Mesenchymal stem cell (in vitro differentiated cells and primary cell): ENCODE measurements around the gene SIRPG.

Experiments used
- DNase-seq: peaks from one replicate; pipeline ENCODE4 v3.0.0-alpha.2; 2013
- H2AFZ ChIP-seq: one replicate; pipeline ENCODE4 v1.6.1; 2013; ENCODE audit warnings: low read depth, mild to moderate bottlenecking, control low read depth, inconsistent platforms, low read length, moderate library complexity
- H2AK5ac ChIP-seq: 2 replicates; pipeline ENCODE4 v1.6.1; 2013; ENCODE audit warnings: low read length, moderate library complexity, mild to moderate bottlenecking, inconsistent platforms; ENCODE audit not compliant: severe bottlenecking
- H2BK120ac ChIP-seq: one replicate; pipeline ENCODE4 v1.6.1; 2013; ENCODE audit warnings: low read depth, mild to moderate bottlenecking, inconsistent platforms, low read length, moderate library complexity
- H2BK12ac ChIP-seq, 2 experiments: one replicate each; pipeline ENCODE4 v1.6.1; 2013; ENCODE audit warnings: inconsistent platforms in 2 of 2, low read length in 2 of 2, mild to moderate bottlenecking in 2 of 2, moderate library complexity in 2 of 2, control low read depth in 1 of 2
- H2BK15ac ChIP-seq: one replicate; pipeline ENCODE4 v1.6.1; 2013; ENCODE audit warnings: mild to moderate bottlenecking, low read depth, inconsistent platforms; ENCODE audit not compliant: poor library complexity, severe bottlenecking
- H2BK5ac ChIP-seq: 2 replicates; pipeline ENCODE4 v1.6.1; 2013; ENCODE audit warnings: low read depth, mild to moderate bottlenecking, low read length, control low read depth, inconsistent platforms; ENCODE audit not compliant: poor library complexity, severe bottlenecking
- H3K14ac ChIP-seq, 2 experiments: one replicate each; pipeline ENCODE4 v1.6.1; 2013; ENCODE audit warnings: inconsistent platforms in 2 of 2, low read length in 2 of 2, control low read depth in 1 of 2, mild to moderate bottlenecking in 1 of 2, moderate library complexity in 1 of 2
- H3K18ac ChIP-seq, 2 experiments: one replicate each; pipeline ENCODE4 v1.6.1; 2013; ENCODE audit warnings: inconsistent platforms in 2 of 2, low read length in 2 of 2, control low read depth in 1 of 2, low read depth in 1 of 2, mild to moderate bottlenecking in 1 of 2
- H3K23ac ChIP-seq, 2 experiments: one replicate each; pipeline ENCODE4 v1.6.1; 2013; ENCODE audit warnings: inconsistent platforms in 2 of 2, low read length in 2 of 2, mild to moderate bottlenecking in 2 of 2, moderate library complexity in 2 of 2, control low read depth in 1 of 2
- H3K27ac ChIP-seq: 2 replicates; pipeline ENCODE4 v1.5.1; 2013; ENCODE audit warnings: mild to moderate bottlenecking, moderate library complexity, low read length, control low read depth, inconsistent platforms; ENCODE audit not compliant: poor library complexity, severe bottlenecking
- H3K27me3 ChIP-seq, 2 experiments: 2 replicates each; pipeline versions ENCODE4 v1.6.1 to v1.7.0; 2013; ENCODE audit warnings: low read length in 2 of 2, mild to moderate bottlenecking in 2 of 2, moderate library complexity in 2 of 2, control low read depth in 1 of 2, inconsistent platforms in 1 of 2; ENCODE audit not compliant: control insufficient read depth in 1 of 2, insufficient read depth in 1 of 2
- H3K36me3 ChIP-seq, 2 experiments: 2 replicates each; pipeline versions ENCODE4 v1.6.1 to v1.7.0; 2013; ENCODE audit warnings: low read length in 2 of 2, control low read depth in 1 of 2, inconsistent platforms in 1 of 2, low read depth in 1 of 2, mild to moderate bottlenecking in 1 of 2; ENCODE audit not compliant: insufficient read depth in 2 of 2, control insufficient read depth in 1 of 2
- H3K4ac ChIP-seq, 2 experiments: one replicate each; pipeline ENCODE4 v1.6.1; 2013; ENCODE audit warnings: inconsistent platforms in 2 of 2, low read length in 2 of 2, mild to moderate bottlenecking in 2 of 2, moderate library complexity in 2 of 2, control low read depth in 1 of 2, low read depth in 1 of 2
- H3K4me1 ChIP-seq: 2 replicates; pipeline ENCODE4 v1.6.1; 2013; ENCODE audit warnings: low read depth, low read length, control low read depth; ENCODE audit not compliant: control insufficient read depth, insufficient read depth
- H3K4me2 ChIP-seq: 2 replicates; pipeline ENCODE4 v1.6.1; 2013; ENCODE audit warnings: low read length, mild to moderate bottlenecking, inconsistent platforms; ENCODE audit not compliant: poor library complexity, severe bottlenecking
- H3K4me3 ChIP-seq, 2 experiments: 2 replicates each; pipeline versions ENCODE4 v1.5.1 to v1.7.0; 2013; ENCODE audit warnings: low read length in 2 of 2, mild to moderate bottlenecking in 2 of 2, control low read depth in 1 of 2, low read depth in 1 of 2; ENCODE audit not compliant: insufficient read depth in 1 of 2
- H3K79me1 ChIP-seq: replicated peaks from 2 replicates; pipeline ENCODE4 v1.6.1; 2013; ENCODE audit warnings: mild to moderate bottlenecking, control low read depth, low read length, inconsistent platforms; ENCODE audit not compliant: poor library complexity, severe bottlenecking
- H3K9ac ChIP-seq: 2 replicates; pipeline ENCODE4 v1.7.0; 2013; ENCODE audit warnings: mild to moderate bottlenecking, low read length, moderate library complexity
- H3K9me3 ChIP-seq: 2 replicates; pipeline ENCODE4 v1.7.0; 2013; ENCODE audit warnings: mild to moderate bottlenecking, low read length; ENCODE audit not compliant: control insufficient read depth
- H4K8ac ChIP-seq: one replicate; pipeline ENCODE4 v1.6.1; 2013; ENCODE audit warnings: inconsistent platforms, mild to moderate bottlenecking, low read length, moderate library complexity
- H4K91ac ChIP-seq: one replicate; pipeline ENCODE4 v1.6.1; 2013; ENCODE audit warnings: mild to moderate bottlenecking, low read length, inconsistent platforms
- WGBS: methylation state at CpG from one replicate; pipeline ENCODE4 v1.1.7; 2013; ENCODE audit warnings: mixed read lengths; 5-methylcytosine and 5-hydroxymethylcytosine counted together

The SIRPG gene

DNA sequence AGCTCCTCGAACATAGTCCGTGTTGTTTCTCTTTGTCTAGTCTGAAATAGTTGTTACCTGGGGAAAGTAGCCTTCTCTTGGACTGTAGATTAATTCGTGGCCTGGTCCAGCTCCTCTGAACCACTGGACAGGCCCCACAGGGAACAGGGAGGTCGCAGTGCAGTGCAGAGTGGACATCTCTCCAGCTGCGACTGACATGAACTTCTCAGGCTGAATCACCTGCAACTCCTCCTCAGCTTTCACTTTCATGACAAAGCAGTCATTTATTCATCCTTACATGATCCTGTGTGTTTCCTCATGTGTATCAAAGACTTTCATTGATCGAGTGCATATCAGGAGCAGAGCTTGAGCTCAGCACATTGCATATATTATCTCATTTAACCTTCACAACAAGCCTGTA is 19.1 kb upstream of the SIRPG start:
- Histone ChIP-seq H3K18ac (no peak overlapping the region), H4K91ac (no peak overlapping the region), H2BK12ac (no peak overlapping the region), H3K14ac (no peak overlapping the region), H2AK5ac (no peak overlapping the region), H2BK15ac (no peak overlapping the region), H3K9ac (no peak overlapping the region), H3K4ac (no peak overlapping the region), H3K27me3 (peaks cover 0 to 45% of the 10 kb centered on the region in 2 experiments), H3K23ac (no peak overlapping the region), H3K4me2 (no peak overlapping the region), H3K4me1 (no peaks in the 10 kb centered on the region), H3K9me3 (no peaks in the 10 kb centered on the region), H2BK120ac (no peak overlapping the region), H3K4me3 (no peak overlapping the region), H2BK5ac (no peak overlapping the region), H3K27ac (no peak overlapping the region), H2AFZ (no peak overlapping the region), H4K8ac (no peak overlapping the region), H3K36me3 (no peaks in the 10 kb centered on the region), H3K79me1 (no peaks in the 10 kb centered on the region)
- WGBS = 65% methylated on average over 6 of the region's 6 CpGs
- no peak for DNase-seq

DNA sequence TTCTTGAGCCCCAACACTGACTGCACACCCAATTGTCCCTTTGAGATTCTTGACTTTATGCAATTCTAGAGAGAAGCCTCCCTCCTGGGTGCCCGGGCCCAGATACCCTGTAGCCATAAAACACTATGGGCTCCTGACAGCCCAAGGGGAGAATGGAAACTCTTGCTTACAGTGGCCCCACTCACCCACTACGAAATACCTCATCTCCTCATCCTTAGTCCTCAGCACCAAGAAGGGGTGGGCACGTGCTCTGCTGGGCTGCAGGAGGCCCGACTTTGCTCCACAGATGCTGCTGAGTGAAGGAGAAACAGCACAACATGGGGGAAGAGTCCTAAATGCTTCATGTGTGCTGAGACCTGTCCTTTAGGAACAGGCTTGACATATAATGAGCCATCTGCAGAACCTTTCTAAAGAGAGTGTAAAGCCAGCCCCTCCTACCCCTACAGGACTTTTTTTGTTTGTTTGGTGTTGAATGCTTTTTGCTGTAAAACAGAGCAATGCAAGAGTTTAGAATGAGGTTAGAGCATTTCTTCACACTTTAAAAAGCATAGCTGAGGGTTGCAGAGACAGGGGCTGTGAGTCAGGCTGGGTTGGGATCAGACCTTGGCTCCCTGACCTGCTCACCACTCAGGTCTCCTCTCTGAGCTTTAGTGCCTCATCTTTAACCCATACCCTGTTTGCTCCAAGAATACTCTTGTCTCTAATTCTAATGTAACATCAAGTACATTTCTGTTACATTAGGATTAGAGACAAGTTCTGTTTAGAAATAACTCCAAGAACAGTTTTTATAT is 17.6 kb upstream of the SIRPG start:
- Histone ChIP-seq H2AK5ac (no peak overlapping the region), H4K91ac (no peak overlapping the region), H2BK120ac (no peak overlapping the region), H2AFZ (no peak overlapping the region), H3K36me3 (no peaks in the 10 kb centered on the region), H3K14ac (no peak overlapping the region), H3K4me2 (no peak overlapping the region), H2BK12ac (no peak overlapping the region), H3K4ac (no peak overlapping the region), H3K79me1 (no peaks in the 10 kb centered on the region), H3K9ac (no peak overlapping the region), H3K4me3 (no peak overlapping the region), H3K27ac (no peak overlapping the region), H3K27me3 (peaks cover 0 to 53% of the 10 kb centered on the region in 2 experiments), H3K4me1 (no peaks in the 10 kb centered on the region), H3K23ac (no peak overlapping the region), H2BK5ac (no peak overlapping the region), H3K9me3 (no peaks in the 10 kb centered on the region), H4K8ac (no peak overlapping the region), H3K18ac (no peak overlapping the region), H2BK15ac (no peak overlapping the region)
- 52% methylated on average over 4 of the region's 4 CpGs for WGBS
- no peak for DNase-seq

GRCh38 chr20:1674361-1674760 is 16.8 kb upstream of the SIRPG start:
- Histone ChIP-seq H3K27me3 (peaks cover 0 to 49% of the 10 kb centered on the region in 2 experiments), H3K14ac (no peak overlapping the region), H3K4me2 (no peak overlapping the region), H3K79me1 (no peaks in the 10 kb centered on the region), H3K4me1 (peaks cover 5% of the 10 kb centered on the region), H2AK5ac (no peak overlapping the region), H2BK5ac (no peak overlapping the region), H3K18ac (no peak overlapping the region), H3K9ac (no peak overlapping the region), H2AFZ (no peak overlapping the region), H2BK15ac (no peak overlapping the region), H2BK12ac (no peak overlapping the region), H2BK120ac (no peak overlapping the region), H4K91ac (no peak overlapping the region), H3K27ac (no peak overlapping the region), H3K36me3 (no peaks in the 10 kb centered on the region), H3K4me3 (no peak overlapping the region), H3K4ac (no peak overlapping the region), H3K9me3 (no peaks in the 10 kb centered on the region), H4K8ac (no peak overlapping the region), H3K23ac (no peak overlapping the region)
- no peak for DNase-seq
- 95% methylated on average over 3 of the region's 3 CpGs for WGBS

GRCh38 chr20:1673424-1673823 is 15.8 kb upstream of the SIRPG start:
- Histone ChIP-seq H2AFZ (no peak overlapping the region), H3K9me3 (no peaks in the 10 kb centered on the region), H2BK12ac (no peak overlapping the region), H3K23ac (no peak overlapping the region), H4K91ac (no peak overlapping the region), H3K14ac (no peak overlapping the region), H3K4ac (no peak overlapping the region), H3K4me3 (no peak overlapping the region), H2BK15ac (no peak overlapping the region), H3K27ac (no peak overlapping the region), H3K27me3 (peaks cover 0 to 47% of the 10 kb centered on the region in 2 experiments), H3K9ac (no peak overlapping the region), H2BK120ac (no peak overlapping the region), H2AK5ac (no peak overlapping the region), H2BK5ac (no peak overlapping the region), H4K8ac (no peak overlapping the region), H3K79me1 (no peaks in the 10 kb centered on the region), H3K4me1 (peaks cover 7% of the 10 kb centered on the region), H3K4me2 (no peak overlapping the region), H3K18ac (no peak overlapping the region), H3K36me3 (no peaks in the 10 kb centered on the region)
- DNase-seq = no peak
- 51% methylated on average over 4 of the region's 4 CpGs for WGBS
